Liver (tissue), 9 donors: ENCODE measurements around the gene MS4A7. TPM values are rescaled to one million over a fixed set of nuclear protein-coding genes. Genes with fewer than 3 reads are reported as not detected.

ENCODE experiments used
- DNase-seq: peaks from one replicate; pipeline ENCODE4 v3.0.0-alpha.2; 2017; ENCODE audit warnings: low spot score
- H3K27ac ChIP-seq, 2 donors: one replicate each; pipeline ENCODE4 v1.7.0; 2013; ENCODE audit warnings: inconsistent platforms in 2 of 2, low read length in 2 of 2, control low read depth in 1 of 2, low read depth in 1 of 2, mild to moderate bottlenecking in 1 of 2
- H3K27me3 ChIP-seq, 4 donors: one replicate each; pipeline versions ENCODE4 v1.6.1 to v1.7.0; 2013; ENCODE audit warnings: low read length in 3 of 4, inconsistent platforms in 1 of 4, mild to moderate bottlenecking in 1 of 4, moderate library complexity in 1 of 4; ENCODE audit not compliant: control insufficient read depth in 4 of 4, insufficient read depth in 4 of 4
- H3K36me3 ChIP-seq, 4 donors: one replicate each; pipeline versions ENCODE4 v1.6.1 to v1.7.0; 2013; ENCODE audit warnings: low read length in 3 of 4, mild to moderate bottlenecking in 3 of 4, low read depth in 1 of 4, moderate library complexity in 1 of 4; ENCODE audit not compliant: control insufficient read depth in 4 of 4, insufficient read depth in 3 of 4
- H3K4me1 ChIP-seq, 4 donors: one replicate each; pipeline versions ENCODE4 v1.6.1 to v1.7.0; 2013; ENCODE audit warnings: low read length in 3 of 4, mild to moderate bottlenecking in 3 of 4, moderate library complexity in 1 of 4; ENCODE audit not compliant: control insufficient read depth in 4 of 4, insufficient read depth in 4 of 4
- H3K4me3 ChIP-seq, 3 donors: one replicate each; pipeline versions ENCODE4 v1.6.1 to v1.7.0; 2013; ENCODE audit warnings: low read length in 3 of 3, control low read depth in 1 of 3, low read depth in 1 of 3, mild to moderate bottlenecking in 1 of 3
- H3K9ac ChIP-seq, 2 donors: one replicate each; pipeline ENCODE4 v1.7.0; 2013; ENCODE audit warnings: low read length in 2 of 2, mild to moderate bottlenecking in 2 of 2, moderate library complexity in 2 of 2, control low read depth in 1 of 2, low read depth in 1 of 2
- H3K9me3 ChIP-seq, 4 donors: one replicate each; pipeline versions ENCODE4 v1.6.1 to v1.7.0; 2013; ENCODE audit warnings: low read length in 3 of 4; ENCODE audit not compliant: control insufficient read depth in 4 of 4
- EGR1 ChIP-seq, 2 donors: IDR thresholded peaks; 2 replicates each; pipeline ENCODE4 v1.6.1; 2016 to 2018; ENCODE audit warnings: antibody characterized with exemption in 2 of 2, low read depth in 2 of 2
- FOXA1 ChIP-seq: IDR thresholded peaks from 2 replicates; pipeline ENCODE4 v1.6.1; 2016; ENCODE audit warnings: antibody characterized with exemption
- GABPA ChIP-seq, 2 donors: IDR thresholded peaks in 1 of 2; conservative IDR thresholded peaks in 1 of 2; 2 replicates each; pipeline ENCODE4 v1.6.1; 2016; ENCODE audit warnings: antibody characterized with exemption in 2 of 2, mild to moderate bottlenecking in 1 of 2, moderate library complexity in 1 of 2
- HNF4G ChIP-seq: IDR thresholded peaks from 2 replicates; pipeline ENCODE4 v1.6.1; 2016; ENCODE audit warnings: antibody characterized with exemption
- NR2F2 ChIP-seq: IDR thresholded peaks from 2 replicates; pipeline ENCODE4 v1.6.1; 2016; ENCODE audit warnings: antibody characterized with exemption
- RAD21 ChIP-seq, 2 donors: IDR thresholded peaks; 2 replicates each; pipeline ENCODE4 v1.6.1; 2016; ENCODE audit warnings: antibody characterized with exemption in 2 of 2, mild to moderate bottlenecking in 2 of 2
- TAF1 ChIP-seq: conservative IDR thresholded peaks from 2 replicates; pipeline ENCODE4 v1.6.1; 2016; ENCODE audit warnings: antibody characterized with exemption, mild to moderate bottlenecking
- YY1 ChIP-seq: IDR thresholded peaks from 2 replicates; pipeline ENCODE4 v1.6.1; 2016; ENCODE audit warnings: antibody characterized with exemption, mild to moderate bottlenecking
- WGBS: extraction: QIAGEN DNeasy Blood & Tissue Kit; methylation state at CpG from one replicate; pipeline ENCODE4 v1.1.7; 2013; 5-methylcytosine and 5-hydroxymethylcytosine counted together
- polyA plus RNA-seq, 2 donors: library from polyadenylated mRNA; stranded (reverse) in 1 of 2; unstranded in 1 of 2; fragments of 200-250 nt in 1 of 2; fragments of >200 nt in 1 of 2; fragmentation: Nextera tagmentation in 1 of 2; extraction: Ambion mirVana in 1 of 2; gene quantifications; one replicate each; pipeline versions ENCODE4 v1.2.1 to v1.2.3, GENCODE V29; 2013 to 2015
- total RNA-seq, 2 donors: library from RNA; depleted of rRNA; stranded (reverse); fragments of >200 nt; gene quantifications; one replicate each; pipeline ENCODE4 v1.2.3, GENCODE V29; 2014
- TF ChIP-seq, protein P1 (sequence below): IDR thresholded peaks from 2 replicates; pipeline ENCODE4 v1.6.1; 2016; ENCODE audit warnings: antibody characterized with exemption
- TF ChIP-seq, protein P2 (sequence below): fragments of 150-350 bp; IDR thresholded peaks from 2 replicates; pipeline ENCODE4 v1.5.1; 2017; ENCODE audit warnings: improper control_type of control experiment, low read depth, low read length; ENCODE audit not compliant: missing input control
- donor health status: healthy.
- donor health status: healthy.
- donor health status: healthy.
- donor health status: healthy.
- donor health status: healthy.

Gene MS4A7
- total and polyA plus RNA-seq, 4 donors, result 16.3 to 50.0 (median 28.5) TPM

DNA sequence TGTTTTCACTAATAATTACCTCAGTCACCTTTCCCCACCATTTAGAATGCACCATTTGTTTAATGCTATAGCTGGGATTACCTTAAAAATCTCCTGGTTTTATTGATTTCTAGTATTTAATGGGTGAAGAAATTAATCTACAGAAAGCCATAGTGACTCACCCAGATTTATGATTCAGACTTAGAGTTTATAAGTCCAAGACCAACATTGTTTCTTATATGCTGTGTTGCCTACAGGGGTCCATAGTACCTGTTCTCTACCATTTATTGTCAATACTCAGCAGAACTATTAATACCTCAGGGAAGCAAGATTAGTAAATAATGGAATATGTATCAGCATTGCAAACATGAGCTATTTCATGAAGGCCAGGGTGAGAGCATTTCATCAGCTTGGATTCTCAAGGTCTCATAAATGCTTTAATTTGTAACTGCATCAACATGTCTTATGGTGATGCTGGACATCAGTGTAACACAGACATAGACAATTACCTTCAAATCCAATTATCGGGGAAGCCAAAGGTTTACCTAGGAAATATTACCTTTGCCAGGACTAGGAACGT, 8.0 kb upstream of the MS4A7 start (continued):
- TF ChIP-seq, protein P1, sequence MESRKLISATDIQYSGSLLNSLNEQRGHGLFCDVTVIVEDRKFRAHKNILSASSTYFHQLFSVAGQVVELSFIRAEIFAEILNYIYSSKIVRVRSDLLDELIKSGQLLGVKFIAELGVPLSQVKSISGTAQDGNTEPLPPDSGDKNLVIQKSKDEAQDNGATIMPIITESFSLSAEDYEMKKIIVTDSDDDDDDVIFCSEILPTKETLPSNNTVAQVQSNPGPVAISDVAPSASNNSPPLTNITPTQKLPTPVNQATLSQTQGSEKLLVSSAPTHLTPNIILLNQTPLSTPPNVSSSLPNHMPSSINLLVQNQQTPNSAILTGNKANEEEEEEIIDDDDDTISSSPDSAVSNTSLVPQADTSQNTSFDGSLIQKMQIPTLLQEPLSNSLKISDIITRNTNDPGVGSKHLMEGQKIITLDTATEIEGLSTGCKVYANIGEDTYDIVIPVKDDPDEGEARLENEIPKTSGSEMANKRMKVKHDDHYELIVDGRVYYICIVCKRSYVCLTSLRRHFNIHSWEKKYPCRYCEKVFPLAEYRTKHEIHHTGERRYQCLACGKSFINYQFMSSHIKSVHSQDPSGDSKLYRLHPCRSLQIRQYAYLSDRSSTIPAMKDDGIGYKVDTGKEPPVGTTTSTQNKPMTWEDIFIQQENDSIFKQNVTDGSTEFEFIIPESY, result no peak
- TF ChIP-seq GABPA (IDR thresholded peaks at IDR 0.05 in 1 of 2, conservative IDR thresholded peaks at IDR 0.05 in 1 of 2) (no peak), FOXA1 (no peak), RAD21 (IDR thresholded peaks at IDR 0.05) (no peak)

DNA sequence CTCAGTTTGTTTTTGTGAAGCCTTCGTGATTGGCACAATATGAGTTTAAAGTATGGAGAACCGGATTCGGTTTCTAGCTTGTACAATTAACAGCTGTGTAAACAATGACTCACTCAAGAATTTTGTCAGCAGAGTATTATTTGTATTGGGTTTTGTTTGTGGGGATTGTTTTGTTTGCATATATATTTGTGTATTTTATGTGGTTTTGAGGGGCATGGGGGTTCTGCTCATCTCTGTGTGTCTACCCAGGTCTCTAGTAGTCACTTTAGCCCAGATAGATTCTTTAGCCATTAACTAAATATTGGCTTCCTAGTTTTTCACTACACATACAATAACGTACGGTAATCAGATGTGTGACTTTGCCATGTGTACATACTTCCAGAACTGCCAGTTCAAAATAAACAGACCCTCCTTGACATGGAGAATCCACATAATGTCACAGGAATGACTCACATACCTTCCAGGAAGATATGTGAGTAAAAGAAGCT, 7.5 kb upstream of the MS4A7 start:
- Histone ChIP-seq H3K36me3 (no peaks in the 10 kb centered on the region), H3K9ac (no peak overlapping the region), H3K4me3 (no peak overlapping the region), H3K27ac (no peak overlapping the region), H3K4me1 (no peaks in the 10 kb centered on the region), H3K9me3 (no peaks in the 10 kb centered on the region), H3K27me3 (peaks cover 0 to 3% (median 0%) of the 10 kb centered on the region in 4 donors)
- TF ChIP-seq YY1, result no peak
- no peak for TF ChIP-seq NR2F2
- WGBS, result 45% methylated on average over 5 of the region's 5 CpGs
- no peak for DNase-seq

DNA sequence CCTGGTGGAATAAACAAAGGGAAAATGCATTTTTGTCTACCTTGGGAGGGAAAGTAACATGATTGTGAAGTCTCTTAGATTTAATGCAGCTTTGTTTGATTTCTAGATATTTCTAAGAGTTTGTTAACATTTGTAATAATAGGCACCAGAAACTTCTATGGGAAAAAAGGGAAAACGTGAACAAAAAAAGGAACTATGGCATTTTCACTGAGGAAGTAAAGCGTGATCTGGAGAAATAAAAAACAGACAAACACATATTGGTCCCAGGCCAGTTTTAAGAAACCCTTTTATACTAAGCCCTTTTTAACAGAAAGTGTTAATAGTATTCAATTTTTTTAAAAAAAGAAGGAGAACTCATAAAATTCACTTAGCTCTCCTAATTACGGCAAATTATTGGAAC, 6.9 kb upstream of the MS4A7 start:
- Histone ChIP-seq H3K4me1 (no peaks in the 10 kb centered on the region), H3K36me3 (no peaks in the 10 kb centered on the region), H3K27me3 (peaks cover 0 to 3% (median 0%) of the 10 kb centered on the region in 4 donors), H3K4me3 (no peak overlapping the region), H3K27ac (no peak overlapping the region), H3K9me3 (no peaks in the 10 kb centered on the region), H3K9ac (no peak overlapping the region)
- DNase-seq, result no peak
- TF ChIP-seq YY1 (no peak), RAD21 (IDR thresholded peaks at IDR 0.05) (no peak), HNF4G (no peak), TAF1 (no peak), FOXA1 (no peak), EGR1 (IDR thresholded peaks at IDR 0.05; ENCODE audit: low read depth in 2 of 2) (no peak)
- TF ChIP-seq, protein P2, sequence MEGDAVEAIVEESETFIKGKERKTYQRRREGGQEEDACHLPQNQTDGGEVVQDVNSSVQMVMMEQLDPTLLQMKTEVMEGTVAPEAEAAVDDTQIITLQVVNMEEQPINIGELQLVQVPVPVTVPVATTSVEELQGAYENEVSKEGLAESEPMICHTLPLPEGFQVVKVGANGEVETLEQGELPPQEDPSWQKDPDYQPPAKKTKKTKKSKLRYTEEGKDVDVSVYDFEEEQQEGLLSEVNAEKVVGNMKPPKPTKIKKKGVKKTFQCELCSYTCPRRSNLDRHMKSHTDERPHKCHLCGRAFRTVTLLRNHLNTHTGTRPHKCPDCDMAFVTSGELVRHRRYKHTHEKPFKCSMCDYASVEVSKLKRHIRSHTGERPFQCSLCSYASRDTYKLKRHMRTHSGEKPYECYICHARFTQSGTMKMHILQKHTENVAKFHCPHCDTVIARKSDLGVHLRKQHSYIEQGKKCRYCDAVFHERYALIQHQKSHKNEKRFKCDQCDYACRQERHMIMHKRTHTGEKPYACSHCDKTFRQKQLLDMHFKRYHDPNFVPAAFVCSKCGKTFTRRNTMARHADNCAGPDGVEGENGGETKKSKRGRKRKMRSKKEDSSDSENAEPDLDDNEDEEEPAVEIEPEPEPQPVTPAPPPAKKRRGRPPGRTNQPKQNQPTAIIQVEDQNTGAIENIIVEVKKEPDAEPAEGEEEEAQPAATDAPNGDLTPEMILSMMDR, result no peak
- TF ChIP-seq, protein P1, result no peak
- WGBS, result 63% methylated on average over 3 of the region's 3 CpGs
